Esophagus muscularis mucosa (tissue), 4 donors: ENCODE measurements around the gene EIF4A2. TPM values are rescaled to one million over a fixed set of nuclear protein-coding genes. Genes with fewer than 3 reads are reported as not detected.

Experiments
- DNase-seq: peaks from one replicate; pipeline ENCODE4 v3.0.0-alpha.2; 2017; ENCODE audit errors: extremely low spot score
- H3K27ac ChIP-seq, 4 donors: fragments of 200-600 bp; sonication (generic); replicated peaks in 1 of 4; 1 replicate in 3 of 4; 2 replicates in 1 of 4; pipeline ENCODE4 v1.5.1; 2016 to 2019; ENCODE audit warnings: mild to moderate bottlenecking in 1 of 4
- H3K27me3 ChIP-seq, 4 donors: fragments of 200-600 bp; sonication (generic); one replicate each; pipeline versions ENCODE4 v1.5.1 to v1.6.0; 2016 to 2019
- H3K36me3 ChIP-seq, 4 donors: fragments of 200-600 bp; sonication (generic); one replicate each; pipeline ENCODE4 v1.5.1; 2016 to 2019
- H3K4me1 ChIP-seq, 4 donors: fragments of 200-600 bp; sonication (generic); one replicate each; pipeline ENCODE4 v1.5.1; 2016 to 2019
- H3K4me3 ChIP-seq, 4 donors: fragments of 200-600 bp; sonication (generic); 1 replicate in 2 of 4; 2 replicates in 2 of 4; pipeline ENCODE4 v1.5.1; 2016 to 2019; ENCODE audit warnings: mild to moderate bottlenecking in 4 of 4, moderate library complexity in 1 of 4
- H3K9me3 ChIP-seq, 4 donors: fragments of 200-600 bp; sonication (generic); 1 replicate in 3 of 4; 2 replicates in 1 of 4; pipeline ENCODE4 v1.5.1; 2016 to 2019
- EP300 ChIP-seq: sonication (generic); formaldehyde crosslinking; IDR thresholded peaks from one replicate; pipeline ENCODE4 v1.6.1; 2017; ENCODE audit warnings: antibody characterized with exemption
- POLR2A ChIP-seq: fragments of 450-650 bp; IDR thresholded peaks from one replicate; pipeline ENCODE4 v1.6.1; 2017; ENCODE audit warnings: antibody characterized with exemption, moderate library complexity, mild to moderate bottlenecking, low read depth
- POLR2AphosphoS5 ChIP-seq, 2 donors: sonication (generic); formaldehyde crosslinking; IDR thresholded peaks; one replicate each; pipeline ENCODE4 v1.6.1; 2017; ENCODE audit warnings: antibody characterized with exemption in 2 of 2
- WGBS: methylation state at CpG from one replicate; pipeline ENCODE4 v1.1.5; 2018; 5-methylcytosine and 5-hydroxymethylcytosine counted together
- intact Hi-C: fragments of 100-400 bp; cut with DNase I; formaldehyde crosslinking; loops from one replicate; pipeline ENCODE4 v1.15.1; 2023
- total RNA-seq, 4 donors: library from RNA; depleted of rRNA; stranded (reverse); fragments of >200 nt; gene quantifications; one replicate each; pipeline versions ENCODE4 v1.1.0 to v1.2.1, GENCODE V29; 2016
- TF ChIP-seq, protein P1 (sequence below), 3 experiments: fragments of 200-600 bp in 2 of 3; fragments of 450-650 bp in 1 of 3; sonication (generic) in 2 of 3; IDR thresholded peaks; one replicate each; pipeline ENCODE4 v1.5.1; 2017 to 2019; ENCODE audit warnings: antibody characterized with exemption in 3 of 3, mild to moderate bottlenecking in 2 of 3, moderate library complexity in 1 of 3

EIF4A2 gene
- total RNA-seq, 4 donors from 2014 or later, result 312 to 516 (median 413) TPM

DNA sequence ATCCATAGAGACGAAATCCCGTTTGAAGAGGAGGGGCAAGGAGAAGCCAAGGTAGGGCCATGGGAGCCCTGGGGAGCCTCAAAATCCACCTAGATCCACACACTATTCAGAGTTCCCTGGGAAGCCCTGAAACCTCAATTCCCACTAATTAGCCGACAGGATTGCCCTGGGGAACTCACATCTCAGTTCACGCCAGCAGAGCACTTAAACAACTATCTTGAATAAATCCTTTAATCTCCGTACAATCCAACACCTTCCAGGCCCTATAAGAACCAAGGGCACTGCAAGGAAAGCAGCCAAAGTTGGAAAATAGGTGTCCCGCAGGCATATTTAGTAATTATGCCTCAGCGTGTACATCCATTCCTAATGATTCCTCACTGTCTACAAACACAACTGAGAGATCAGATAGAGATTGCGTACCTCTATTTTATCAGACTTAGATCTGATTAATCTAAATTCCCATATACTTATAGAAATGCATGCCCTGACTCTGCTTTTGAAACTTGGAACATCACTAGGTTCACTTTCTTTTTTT, 25.6 kb upstream of the EIF4A2 start:
- Histone ChIP-seq H3K4me1 (no peaks in the 10 kb centered on the region), H3K4me3 (no peak overlapping the region), H3K27ac (no peak overlapping the region), H3K9me3 (no peaks in the 10 kb centered on the region), H3K36me3 (no peaks in the 10 kb centered on the region), H3K27me3 (peaks cover 0 to 10% (median 0%) of the 10 kb centered on the region in 4 donors)
- 81% methylated on average over 7 of the region's 8 CpGs for WGBS
- TF ChIP-seq EP300 (no peak), POLR2AphosphoS5 (IDR thresholded peaks at IDR 0.05) (no peak), POLR2A (no peak)
- TF ChIP-seq, protein P1, sequence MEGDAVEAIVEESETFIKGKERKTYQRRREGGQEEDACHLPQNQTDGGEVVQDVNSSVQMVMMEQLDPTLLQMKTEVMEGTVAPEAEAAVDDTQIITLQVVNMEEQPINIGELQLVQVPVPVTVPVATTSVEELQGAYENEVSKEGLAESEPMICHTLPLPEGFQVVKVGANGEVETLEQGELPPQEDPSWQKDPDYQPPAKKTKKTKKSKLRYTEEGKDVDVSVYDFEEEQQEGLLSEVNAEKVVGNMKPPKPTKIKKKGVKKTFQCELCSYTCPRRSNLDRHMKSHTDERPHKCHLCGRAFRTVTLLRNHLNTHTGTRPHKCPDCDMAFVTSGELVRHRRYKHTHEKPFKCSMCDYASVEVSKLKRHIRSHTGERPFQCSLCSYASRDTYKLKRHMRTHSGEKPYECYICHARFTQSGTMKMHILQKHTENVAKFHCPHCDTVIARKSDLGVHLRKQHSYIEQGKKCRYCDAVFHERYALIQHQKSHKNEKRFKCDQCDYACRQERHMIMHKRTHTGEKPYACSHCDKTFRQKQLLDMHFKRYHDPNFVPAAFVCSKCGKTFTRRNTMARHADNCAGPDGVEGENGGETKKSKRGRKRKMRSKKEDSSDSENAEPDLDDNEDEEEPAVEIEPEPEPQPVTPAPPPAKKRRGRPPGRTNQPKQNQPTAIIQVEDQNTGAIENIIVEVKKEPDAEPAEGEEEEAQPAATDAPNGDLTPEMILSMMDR (IDR thresholded peaks at IDR 0.05), result no peak
- intact Hi-C loops, result no loop called here
- no peak for DNase-seq

DNA sequence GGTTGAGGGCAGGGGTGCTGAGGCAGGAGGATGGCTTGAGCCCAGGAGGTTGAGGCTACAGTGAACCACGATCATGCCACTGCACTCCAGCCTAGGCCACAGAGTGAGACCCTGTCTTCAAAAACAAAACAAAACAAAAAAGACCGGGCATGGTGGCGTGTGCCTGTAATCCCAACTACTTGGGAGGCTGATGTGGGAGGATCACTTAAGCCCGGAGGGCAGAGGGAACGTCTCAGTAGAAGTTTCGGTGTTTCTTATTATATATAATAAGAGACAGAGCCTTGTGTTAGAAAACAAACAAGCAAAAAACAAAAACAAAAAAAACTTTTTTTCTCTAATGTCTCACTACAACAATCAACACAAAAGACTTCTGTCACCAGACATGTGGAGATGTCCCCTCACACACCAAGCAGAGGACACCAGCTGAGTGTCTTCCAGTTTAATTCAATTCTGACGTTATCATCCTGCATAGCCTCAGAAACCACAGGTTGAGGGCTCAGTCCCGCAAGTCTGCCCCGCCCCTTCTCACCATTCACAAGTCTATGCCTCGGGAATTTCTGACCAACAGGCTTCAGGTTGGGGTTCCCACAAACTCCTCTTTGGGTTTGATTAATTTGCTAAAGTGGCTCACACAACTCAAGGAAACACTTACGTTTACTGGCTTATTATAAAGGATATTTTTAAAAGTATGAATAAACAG, 24.0 kb upstream of the EIF4A2 start:
- DNase-seq, result no peak
- WGBS, result 75% methylated on average over 11 of the region's 11 CpGs
- no peaks in the 10 kb centered on the region for H3K36me3 ChIP-seq
- H3K27me3 ChIP-seq, result peaks cover 0 to 10% (median 0%) of the 10 kb centered on the region in 4 donors
- H3K4me1 ChIP-seq, result no peaks in the 10 kb centered on the region
- TF ChIP-seq POLR2A, result no peak
- no peak for TF ChIP-seq POLR2AphosphoS5 (IDR thresholded peaks at IDR 0.05)
- no peak for TF ChIP-seq EP300
- TF ChIP-seq, protein P1 (IDR thresholded peaks at IDR 0.05), result no peak
- no peak overlapping the region for H3K27ac ChIP-seq
- no peak overlapping the region for H3K4me3 ChIP-seq
- H3K9me3 ChIP-seq, result no peaks in the 10 kb centered on the region
- intact Hi-C loops, result no loop called here

DNA sequence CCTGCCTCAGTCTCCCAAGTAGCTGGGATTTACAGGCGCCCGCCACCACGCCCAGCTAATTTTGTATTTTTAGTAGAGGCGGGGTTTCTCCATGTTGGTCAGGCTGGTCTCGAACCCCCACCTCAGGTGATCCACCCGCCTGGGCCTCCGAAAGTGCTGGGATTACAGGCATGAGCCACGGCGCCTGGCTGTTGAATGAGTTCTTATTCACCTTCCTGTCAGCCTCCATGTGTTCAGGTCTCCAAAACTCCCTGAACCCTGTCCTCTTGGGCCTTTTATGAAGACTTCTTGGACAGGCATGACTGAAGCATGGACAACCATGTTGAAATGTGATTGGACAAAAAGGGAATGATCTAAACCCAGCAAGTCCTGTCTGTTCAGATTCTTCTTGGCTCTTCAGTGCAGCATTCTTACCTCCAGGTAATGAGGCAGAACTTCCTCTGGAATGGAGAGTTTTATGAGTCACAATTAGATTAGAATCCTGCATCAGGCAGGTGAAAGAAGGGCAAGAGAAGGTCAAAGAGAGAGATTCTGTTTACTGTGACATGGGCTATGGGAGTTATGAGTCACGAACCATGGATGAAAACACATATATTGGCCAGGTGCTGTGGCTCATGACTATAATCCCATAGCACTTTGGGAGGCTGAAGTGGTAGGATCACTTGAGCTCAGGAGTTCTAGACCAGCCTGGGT, 23.1 kb upstream of the EIF4A2 start:
- 93% methylated on average over 10 of the region's 10 CpGs for WGBS
- H3K36me3 ChIP-seq, result no peaks in the 10 kb centered on the region
- no peak overlapping the region for H3K27ac ChIP-seq
- H3K27me3 ChIP-seq, result peaks cover 0 to 10% (median 0%) of the 10 kb centered on the region in 4 donors
- no peaks in the 10 kb centered on the region for H3K4me1 ChIP-seq
- intact Hi-C loops, result no loop called here
- no peak for DNase-seq
- TF ChIP-seq, protein P1 (IDR thresholded peaks at IDR 0.05), result no peak
- TF ChIP-seq EP300 (no peak), POLR2AphosphoS5 (IDR thresholded peaks at IDR 0.05) (no peak), POLR2A (no peak)
- no peak overlapping the region for H3K4me3 ChIP-seq
- H3K9me3 ChIP-seq, result no peaks in the 10 kb centered on the region

DNA sequence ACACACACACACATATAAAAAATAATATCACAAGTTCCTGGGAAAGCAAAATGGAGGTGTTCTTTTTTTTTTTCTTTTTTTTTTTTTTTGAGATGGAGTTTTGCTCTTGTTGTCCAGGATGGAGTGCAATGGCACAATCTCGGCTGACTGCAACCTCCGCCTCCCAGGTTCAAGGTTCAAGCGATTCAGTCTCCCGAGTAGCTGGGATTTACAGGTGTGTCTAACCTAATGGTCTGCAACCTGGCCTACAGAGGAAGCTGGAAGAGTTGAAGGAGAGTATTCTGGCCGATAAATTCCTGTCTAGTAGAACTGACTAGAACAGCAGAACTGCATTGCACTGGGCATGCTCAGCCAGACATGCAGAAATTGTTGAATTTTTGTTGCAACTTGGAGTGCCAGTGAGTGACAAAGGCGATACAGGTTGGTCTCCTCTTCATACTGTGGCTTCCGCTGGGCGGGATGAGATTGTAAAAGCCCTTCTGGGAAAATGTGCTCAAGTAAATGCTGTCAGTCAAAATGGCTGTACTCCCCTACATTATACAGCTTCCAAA, 22.4 kb upstream of the EIF4A2 start:
- intact Hi-C loops, result no loop called here

More for the DNA sequence above, 22.4 kb upstream of the EIF4A2 start:
- H3K9me3 ChIP-seq, result no peaks in the 10 kb centered on the region
- no peaks in the 10 kb centered on the region for H3K4me1 ChIP-seq
- H3K27me3 ChIP-seq, result peaks cover 0 to 10% (median 0%) of the 10 kb centered on the region in 4 donors
- no peak for DNase-seq
- H3K27ac ChIP-seq, result no peak overlapping the region
- H3K36me3 ChIP-seq, result no peaks in the 10 kb centered on the region
- 95% methylated on average over 8 of the region's 8 CpGs for WGBS
- H3K4me3 ChIP-seq, result no peak overlapping the region
- no peak for TF ChIP-seq EP300
- TF ChIP-seq POLR2AphosphoS5 (IDR thresholded peaks at IDR 0.05), result no peak
- TF ChIP-seq, protein P1 (IDR thresholded peaks at IDR 0.05), result no peak
- no peak for TF ChIP-seq POLR2A
